HCT116 (cell line): ENCODE data around the gene RIPPLY2. TPM values are rescaled to one million over a fixed set of nuclear protein-coding genes. Genes with fewer than 3 reads are reported as not detected.

Source experiments
- ATAC-seq: fragments of 200-7000 bp; cut with Tn5 transposase; 2 replicates; pipeline ENCODE4 v1.9.1; 2020; ENCODE audit warnings: mild to moderate bottlenecking, moderate library complexity
- BruUV-seq: library from RNA; stranded (reverse); fragments of 400-500 nt; replicated peaks from 2 replicates; lab custom pipeline; 2021; lab: Mats Ljungman, UMichigan
- CTCF ChIA-PET: fragments of 300-600 bp; sonication (Branson Sonifier 250); formaldehyde crosslinking; loops from one replicate; lab custom pipeline; 2021; ENCODE audit warnings: antibody characterized with exemption; lab: Charles Lee
- POLR2A ChIA-PET: fragments of 300-600, 350-600 bp; sonication (Branson Sonifier 250); formaldehyde crosslinking; loops from one replicate; lab custom pipeline; 2021; ENCODE audit warnings: antibody characterized with exemption; lab: Charles Lee
- RAD21 ChIA-PET, 2 experiments: fragments of 300-600 bp; sonication (Branson Sonifier 250); formaldehyde crosslinking; loops; one replicate each; lab custom pipeline; 2023; ENCODE audit warnings: low total read pairs in 2 of 2; ENCODE audit not compliant: uncharacterized antibody in 2 of 2, unreplicated experiment in 2 of 2, low non-redundant PET in 1 of 2; lab: Charles Lee
- DNase-seq: peaks from one replicate; pipeline ENCODE4 v3.0.0-alpha.2; 2010; ENCODE audit warnings: low read depth, low spot score
- H2AFZ ChIP-seq: fragments of 200-600 bp; shearing (Covaris generic), sonication (generic); 2 replicates; pipeline ENCODE4 v1.6.1; 2017; ENCODE audit warnings: low read depth, mixed run types, mixed read lengths, antibody characterized with exemption, low read length; ENCODE audit not compliant: poor library complexity, severe bottlenecking
- H3K27ac ChIP-seq: 2 replicates; pipeline ENCODE4 v1.5.1; 2012; ENCODE audit warnings: low read depth, low read length
- H3K27me3 ChIP-seq: fragments of 200-600 bp; sonication (generic); 2 replicates; pipeline ENCODE4 v1.6.1; 2016; ENCODE audit warnings: mixed run types, low read length, mixed read lengths; ENCODE audit not compliant: insufficient read depth
- H3K36me3 ChIP-seq, 2 experiments: fragments of 200-500 bp in 1 of 2; fragments of 200-600 bp in 1 of 2; sonication (Bioruptor generic) in 1 of 2; sonication (generic) in 1 of 2; 2 replicates each; pipeline versions ENCODE4 v1.5.1 to v1.6.1; 2014 to 2016; ENCODE audit warnings: low read length in 2 of 2, inconsistent platforms in 1 of 2, mixed read lengths in 1 of 2, mixed run types in 1 of 2; ENCODE audit not compliant: insufficient read depth in 2 of 2, control insufficient read depth in 1 of 2
- H3K4me1 ChIP-seq, 2 experiments: fragments of 200-600 bp in 1 of 2; sonication (generic) in 1 of 2; 2 replicates each; pipeline versions ENCODE4 v1.5.1 to v1.6.1; 2012 to 2017; ENCODE audit warnings: low read length in 2 of 2, inconsistent platforms in 1 of 2, mild to moderate bottlenecking in 1 of 2, mixed read lengths in 1 of 2, mixed run types in 1 of 2, moderate library complexity in 1 of 2; ENCODE audit not compliant: insufficient read depth in 2 of 2, control insufficient read depth in 1 of 2
- H3K4me2 ChIP-seq: fragments of 200-600 bp; sonication (generic); 2 replicates; pipeline ENCODE4 v1.6.1; 2017; ENCODE audit warnings: mixed run types, low read length, mixed read lengths
- H3K4me3 ChIP-seq, 2 experiments: fragments of 200-600 bp in 1 of 2; sonication (generic) in 1 of 2; replicated peaks in 1 of 2; 2 replicates each; pipeline ENCODE4 v1.5.1; 2011 to 2016; ENCODE audit warnings: low read length in 2 of 2, control low read depth in 1 of 2, low read depth in 1 of 2, mild to moderate bottlenecking in 1 of 2, mixed read lengths in 1 of 2, mixed run types in 1 of 2
- H3K79me2 ChIP-seq: fragments of 200-600 bp; sonication (generic); 2 replicates; pipeline ENCODE4 v1.6.1; 2017; ENCODE audit warnings: mild to moderate bottlenecking, mixed run types, low read length, moderate library complexity, mixed read lengths; ENCODE audit not compliant: insufficient read depth
- H3K9ac ChIP-seq: fragments of 200-600 bp; sonication (generic); 2 replicates; pipeline ENCODE4 v1.6.1; 2016; ENCODE audit warnings: low read length, mixed read lengths
- H3K9me2 ChIP-seq: fragments of 200-600 bp; sonication (generic), shearing (Covaris generic); 2 replicates; pipeline ENCODE4 v1.6.1; 2017; ENCODE audit warnings: mixed run types, mild to moderate bottlenecking, moderate library complexity; ENCODE audit not compliant: insufficient read depth
- H3K9me3 ChIP-seq, 2 experiments: fragments of 200-500 bp in 1 of 2; fragments of 200-600 bp in 1 of 2; sonication (Bioruptor generic) in 1 of 2; sonication (generic) in 1 of 2; 2 replicates each; pipeline ENCODE4 v1.6.1; 2014 to 2017; ENCODE audit warnings: low read length in 2 of 2, mixed read lengths in 2 of 2, inconsistent platforms in 1 of 2, low read depth in 1 of 2, mild to moderate bottlenecking in 1 of 2, mixed run types in 1 of 2, moderate library complexity in 1 of 2; ENCODE audit not compliant: control insufficient read depth in 1 of 2, insufficient read depth in 1 of 2
- H4K20me1 ChIP-seq: fragments of 200-600 bp; sonication (generic), shearing (Covaris generic); 2 replicates; pipeline ENCODE4 v1.6.1; 2017; ENCODE audit warnings: mixed run types, mild to moderate bottlenecking, moderate library complexity; ENCODE audit not compliant: insufficient read depth
- ATF3 ChIP-seq: IDR thresholded peaks from 2 replicates; pipeline ENCODE4 v1.6.1; 2012
- CBX3 ChIP-seq: IDR thresholded peaks from 2 replicates; pipeline ENCODE4 v1.6.1; 2012; ENCODE audit warnings: low read depth
- CEBPB ChIP-seq: IDR thresholded peaks from 2 replicates; pipeline ENCODE4 v1.6.1; 2012; ENCODE audit warnings: low read depth
- EGR1 ChIP-seq: IDR thresholded peaks from 2 replicates; pipeline ENCODE4 v1.6.1; 2012; ENCODE audit warnings: low read depth
- ELF1 ChIP-seq: IDR thresholded peaks from 2 replicates; pipeline ENCODE4 v1.6.1; 2012; ENCODE audit warnings: low read depth, borderline replicate concordance
- EZH2 ChIP-seq: fragments of 200-600 bp; sonication (generic); IDR thresholded peaks from 2 replicates; pipeline ENCODE4 v1.6.1; 2017; ENCODE audit warnings: antibody characterized with exemption, mixed run types
- EZH2phosphoT487 ChIP-seq: fragments of 200-600 bp; IDR thresholded peaks from 2 replicates; pipeline ENCODE4 v1.6.1; 2018; ENCODE audit warnings: antibody characterized with exemption, borderline replicate concordance
- FOSL1 ChIP-seq: IDR thresholded peaks from 2 replicates; pipeline ENCODE4 v1.6.1; 2012; ENCODE audit warnings: low read depth
- JUND ChIP-seq: IDR thresholded peaks from 2 replicates; pipeline ENCODE4 v1.6.1; 2012
- POLR2A ChIP-seq: IDR thresholded peaks from 2 replicates; pipeline ENCODE4 v1.7.0; 2011; ENCODE audit warnings: borderline replicate concordance; ENCODE audit not compliant: insufficient read depth, insufficient read length; ENCODE audit errors: extremely low read depth
- POLR2AphosphoS5 ChIP-seq: IDR thresholded peaks from 2 replicates; pipeline ENCODE4 v1.6.1; 2011; ENCODE audit warnings: mild to moderate bottlenecking, low read depth, low read length, moderate library complexity
- RAD21 ChIP-seq: IDR thresholded peaks from 2 replicates; pipeline ENCODE4 v1.6.1; 2012; ENCODE audit warnings: low read depth, mild to moderate bottlenecking
- SP1 ChIP-seq: IDR thresholded peaks from 2 replicates; pipeline ENCODE4 v1.6.1; 2012; ENCODE audit warnings: low read depth
- SRF ChIP-seq: IDR thresholded peaks from 2 replicates; pipeline ENCODE4 v1.6.1; 2012; ENCODE audit warnings: low read depth
- TCF7L2 ChIP-seq: IDR thresholded peaks from 2 replicates; pipeline ENCODE4 v1.7.0; 2011; ENCODE audit warnings: borderline replicate concordance, inconsistent platforms; ENCODE audit not compliant: insufficient read depth, insufficient read length; ENCODE audit errors: extremely low read depth
- YY1 ChIP-seq: IDR thresholded peaks from 2 replicates; pipeline ENCODE4 v1.6.1; 2011; ENCODE audit warnings: low read length, low read depth, moderate library complexity, mild to moderate bottlenecking; ENCODE audit not compliant: insufficient replicate concordance; ENCODE audit errors: extremely low read depth
- ZFX ChIP-seq: fragments of 450-650 bp; IDR thresholded peaks from 2 replicates; pipeline ENCODE4 v1.6.1; 2017
- ZNF274 ChIP-seq: fragments of 200-500 bp; sonication (Bioruptor generic); IDR thresholded peaks from 2 replicates; pipeline ENCODE4 v1.6.1; 2014; ENCODE audit warnings: mild to moderate bottlenecking, low read depth, low read length, inconsistent platforms
- intact Hi-C: fragments of 100-400 bp; cut with micrococcal nuclease; formaldehyde crosslinking; loops from 2 replicates; pipeline ENCODE4 v1.10.0; 2022
- total RNA-seq: library from RNA; stranded (reverse); gene quantifications from one replicate; pipeline ENCODE4 v1.2.1, GENCODE V29; 2021; ENCODE audit not compliant: unreplicated experiment
- TF ChIP-seq, protein P1 (sequence below): IDR thresholded peaks from 2 replicates; pipeline ENCODE4 v1.6.1; 2012; ENCODE audit warnings: low read depth
- TF ChIP-seq, protein P2 (sequence below): IDR thresholded peaks from 2 replicates; pipeline ENCODE4 v1.6.1; 2012

The RIPPLY2 gene
- total RNA-seq, 1 experiment from 2014 or later, result not detected

GRCh38 chr6:83808926-83809325 is 44.2 kb upstream of the RIPPLY2 start:
- Histone ChIP-seq H3K9me2 (no peaks in the 10 kb centered on the region), H3K9me3 (no peaks in the 10 kb centered on the region), H3K4me3 (no peak overlapping the region), H3K4me2 (no peak overlapping the region), H3K9ac (no peak overlapping the region), H2AFZ (no peak overlapping the region), H3K27ac (no peak overlapping the region), H3K4me1 (no peaks in the 10 kb centered on the region), H4K20me1 (no peaks in the 10 kb centered on the region), H3K36me3 (no peaks in the 10 kb centered on the region), H3K27me3 (no peaks in the 10 kb centered on the region), H3K79me2 (no peaks in the 10 kb centered on the region)
- TF ChIP-seq SP1, result no peak
- no peak for TF ChIP-seq ELF1
- ChIA-PET CTCF (no interaction called here), POLR2A (no interaction called here), RAD21 (no interaction called here)
- BruUV-seq, result no TSS peak
- intact Hi-C loops, result loop anchor here (5.0 kb wide), 1 partner anchor 192 kb away; no protein-coding TSS in a partner anchor
- no peak for DNase-seq
- no peak for ATAC-seq

DNA sequence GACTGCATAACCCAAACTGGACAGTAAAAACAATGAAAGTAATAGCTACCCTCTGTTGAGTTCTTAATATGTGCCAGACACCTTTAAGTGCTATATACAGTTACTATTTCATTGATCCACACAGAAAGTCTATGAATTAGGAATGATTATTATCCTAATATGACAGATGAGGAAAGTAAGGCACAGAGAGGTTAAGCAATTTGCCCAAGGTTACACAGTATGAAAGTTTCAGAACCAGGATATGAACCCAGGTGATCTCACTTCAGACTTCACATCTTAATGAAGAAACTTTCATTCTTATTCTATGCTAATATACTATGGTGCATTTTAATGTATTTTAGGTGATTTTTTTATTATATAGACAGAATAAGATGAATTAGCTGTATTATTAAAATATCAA is 40.6 kb upstream of the RIPPLY2 start:
- no TSS peak for BruUV-seq
- intact Hi-C loops, result no loop called here
- no peak for ATAC-seq
- H4K20me1 ChIP-seq, result no peaks in the 10 kb centered on the region
- TF ChIP-seq ZNF274, result no peak
- no peak for TF ChIP-seq ELF1
- no peak for TF ChIP-seq POLR2A
- TF ChIP-seq FOSL1, result no peak
- TF ChIP-seq TCF7L2, result no peak
- no peak for TF ChIP-seq EZH2phosphoT487
- no peak for TF ChIP-seq CBX3
- TF ChIP-seq YY1, result no peak
- TF ChIP-seq CEBPB, result no peak
- TF ChIP-seq ATF3, result no peak
- no peak for TF ChIP-seq JUND
- no peak for TF ChIP-seq EZH2
- no peak for TF ChIP-seq ZFX
- no peak for TF ChIP-seq SRF
- TF ChIP-seq, protein P1, sequence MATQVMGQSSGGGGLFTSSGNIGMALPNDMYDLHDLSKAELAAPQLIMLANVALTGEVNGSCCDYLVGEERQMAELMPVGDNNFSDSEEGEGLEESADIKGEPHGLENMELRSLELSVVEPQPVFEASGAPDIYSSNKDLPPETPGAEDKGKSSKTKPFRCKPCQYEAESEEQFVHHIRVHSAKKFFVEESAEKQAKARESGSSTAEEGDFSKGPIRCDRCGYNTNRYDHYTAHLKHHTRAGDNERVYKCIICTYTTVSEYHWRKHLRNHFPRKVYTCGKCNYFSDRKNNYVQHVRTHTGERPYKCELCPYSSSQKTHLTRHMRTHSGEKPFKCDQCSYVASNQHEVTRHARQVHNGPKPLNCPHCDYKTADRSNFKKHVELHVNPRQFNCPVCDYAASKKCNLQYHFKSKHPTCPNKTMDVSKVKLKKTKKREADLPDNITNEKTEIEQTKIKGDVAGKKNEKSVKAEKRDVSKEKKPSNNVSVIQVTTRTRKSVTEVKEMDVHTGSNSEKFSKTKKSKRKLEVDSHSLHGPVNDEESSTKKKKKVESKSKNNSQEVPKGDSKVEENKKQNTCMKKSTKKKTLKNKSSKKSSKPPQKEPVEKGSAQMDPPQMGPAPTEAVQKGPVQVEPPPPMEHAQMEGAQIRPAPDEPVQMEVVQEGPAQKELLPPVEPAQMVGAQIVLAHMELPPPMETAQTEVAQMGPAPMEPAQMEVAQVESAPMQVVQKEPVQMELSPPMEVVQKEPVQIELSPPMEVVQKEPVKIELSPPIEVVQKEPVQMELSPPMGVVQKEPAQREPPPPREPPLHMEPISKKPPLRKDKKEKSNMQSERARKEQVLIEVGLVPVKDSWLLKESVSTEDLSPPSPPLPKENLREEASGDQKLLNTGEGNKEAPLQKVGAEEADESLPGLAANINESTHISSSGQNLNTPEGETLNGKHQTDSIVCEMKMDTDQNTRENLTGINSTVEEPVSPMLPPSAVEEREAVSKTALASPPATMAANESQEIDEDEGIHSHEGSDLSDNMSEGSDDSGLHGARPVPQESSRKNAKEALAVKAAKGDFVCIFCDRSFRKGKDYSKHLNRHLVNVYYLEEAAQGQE, result no peak
- no peak for TF ChIP-seq POLR2AphosphoS5
- TF ChIP-seq RAD21, result no peak
- TF ChIP-seq, protein P2, sequence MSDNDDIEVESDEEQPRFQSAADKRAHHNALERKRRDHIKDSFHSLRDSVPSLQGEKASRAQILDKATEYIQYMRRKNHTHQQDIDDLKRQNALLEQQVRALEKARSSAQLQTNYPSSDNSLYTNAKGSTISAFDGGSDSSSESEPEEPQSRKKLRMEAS, result no peak
- no peak for TF ChIP-seq EGR1
- TF ChIP-seq, all 23 proteins: peak for 0
- no peaks in the 10 kb centered on the region for H3K9me3 ChIP-seq
- no peak overlapping the region for H3K9ac ChIP-seq
- H3K27me3 ChIP-seq, result no peaks in the 10 kb centered on the region
- H3K36me3 ChIP-seq, result no peaks in the 10 kb centered on the region
- POLR2A ChIA-PET, result no interaction called here
- peaks cover 8 to 13% of the 10 kb centered on the region in 2 experiments for H3K4me1 ChIP-seq
- no peaks in the 10 kb centered on the region for H3K9me2 ChIP-seq
- H3K27ac ChIP-seq, result no peak overlapping the region
- no peak for DNase-seq
- RAD21 ChIA-PET, result no interaction called here
- H3K4me3 ChIP-seq, result no peak overlapping the region
- no peak overlapping the region for H2AFZ ChIP-seq
- CTCF ChIA-PET, result no interaction called here
- no peak overlapping the region for H3K4me2 ChIP-seq
- no peaks in the 10 kb centered on the region for H3K79me2 ChIP-seq
